Measurements from ENCODE around the gene AMFR.

DNA sequence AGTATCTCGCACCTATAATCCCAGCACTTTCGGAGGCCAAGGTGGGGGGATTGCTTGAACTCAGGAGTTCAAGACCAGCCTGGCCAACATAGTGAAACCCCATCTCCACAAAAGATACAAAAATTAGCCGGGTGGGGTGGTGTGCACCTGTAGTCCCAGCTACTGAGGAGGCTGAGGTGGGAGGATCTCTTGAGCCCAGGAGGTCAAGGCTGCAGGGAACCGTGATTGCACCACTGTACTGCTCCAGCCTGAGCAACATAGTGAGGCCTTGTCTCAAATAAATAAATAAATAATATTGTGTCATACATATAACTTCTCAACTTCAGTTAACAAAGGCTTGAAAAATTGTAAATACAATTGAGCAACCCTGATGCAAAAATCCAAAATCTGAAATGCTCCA is 8.2 kb downstream of the AMFR start:
- TF ChIP-seq RAD21 (IDR thresholded peaks at IDR 0.05) (no peak), CTCF (IDR thresholded peaks at IDR 0.05; ENCODE audit: low read depth, low read length, missing input control) (no peak)

Data from liver (tissue), 3 donors.